Lower leg skin (tissue), 3 donors: ENCODE data around the gene YAP1.

Experiments used
- POLR2A ChIP-seq, 2 donors: fragments of 450-650 bp; IDR thresholded peaks; one replicate each; pipeline ENCODE4 v1.6.1; 2016 to 2017; ENCODE audit warnings: antibody characterized with exemption in 2 of 2, mild to moderate bottlenecking in 1 of 2, moderate library complexity in 1 of 2
- TF ChIP-seq, protein P1 (sequence below), 3 donors: fragments of 450-650 bp; IDR thresholded peaks; one replicate each; pipeline ENCODE4 v1.5.1; 2016; ENCODE audit warnings: antibody characterized with exemption in 3 of 3, mild to moderate bottlenecking in 3 of 3, moderate library complexity in 2 of 3

GRCh38 chr11:102239911-102240310, 129.7 kb downstream of the YAP1 start:
- TF ChIP-seq, protein P1, sequence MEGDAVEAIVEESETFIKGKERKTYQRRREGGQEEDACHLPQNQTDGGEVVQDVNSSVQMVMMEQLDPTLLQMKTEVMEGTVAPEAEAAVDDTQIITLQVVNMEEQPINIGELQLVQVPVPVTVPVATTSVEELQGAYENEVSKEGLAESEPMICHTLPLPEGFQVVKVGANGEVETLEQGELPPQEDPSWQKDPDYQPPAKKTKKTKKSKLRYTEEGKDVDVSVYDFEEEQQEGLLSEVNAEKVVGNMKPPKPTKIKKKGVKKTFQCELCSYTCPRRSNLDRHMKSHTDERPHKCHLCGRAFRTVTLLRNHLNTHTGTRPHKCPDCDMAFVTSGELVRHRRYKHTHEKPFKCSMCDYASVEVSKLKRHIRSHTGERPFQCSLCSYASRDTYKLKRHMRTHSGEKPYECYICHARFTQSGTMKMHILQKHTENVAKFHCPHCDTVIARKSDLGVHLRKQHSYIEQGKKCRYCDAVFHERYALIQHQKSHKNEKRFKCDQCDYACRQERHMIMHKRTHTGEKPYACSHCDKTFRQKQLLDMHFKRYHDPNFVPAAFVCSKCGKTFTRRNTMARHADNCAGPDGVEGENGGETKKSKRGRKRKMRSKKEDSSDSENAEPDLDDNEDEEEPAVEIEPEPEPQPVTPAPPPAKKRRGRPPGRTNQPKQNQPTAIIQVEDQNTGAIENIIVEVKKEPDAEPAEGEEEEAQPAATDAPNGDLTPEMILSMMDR (IDR thresholded peaks at IDR 0.05), result no peak
- TF ChIP-seq POLR2A (IDR thresholded peaks at IDR 0.05), result no peak
